Measurements from ENCODE around the gene CDK17. TPM values are rescaled to one million over a fixed set of nuclear protein-coding genes. Genes with fewer than 3 reads are reported as not detected.

Gene CDK17
- total RNA-seq, 1 experiment from 2014 or later: 23.9 TPM

GRCh38 chr12:96337953-96338352, 62.3 kb downstream of the CDK17 start:
- H3K9ac ChIP-seq (ENCODE audit: low read length): no peak overlapping the region
- H3K79me2 ChIP-seq (ENCODE audit: low read length): peaks cover 71% of the 10 kb centered on the region
- H3K27ac ChIP-seq (ENCODE audit: low read length): no peak overlapping the region
- no peak overlapping the region for H3K4me2 ChIP-seq (ENCODE audit: low read length)
- no peaks in the 10 kb centered on the region for H3K9me3 ChIP-seq (ENCODE audit: low read length)
- ATAC-seq (no peak), DNase-seq (no peak)
- intact Hi-C loops (cut with micrococcal nuclease): no loop called here
- POLR2A ChIA-PET (ENCODE audit: unreplicated experiment): no interaction called here
- CTCF ChIA-PET: no interaction called here
- H3K27me3 ChIP-seq (ENCODE audit: low read length): no peaks in the 10 kb centered on the region
- BruUV-seq (replicated peaks): no TSS peak
- peaks cover 9% of the 10 kb centered on the region; the same call in 1 of the 2 replicates for H4K20me1 ChIP-seq (ENCODE audit: low read length)
- no peaks in the 10 kb centered on the region for H3K36me3 ChIP-seq (ENCODE audit: low read depth, low read length)
- TF ChIP-seq EZH2phosphoT487 (IDR thresholded peaks at IDR 0.05; ENCODE audit: borderline replicate concordance, low read length): no peak
- H2AFZ ChIP-seq (ENCODE audit: low read length): no peak overlapping the region
- H3K9me2 ChIP-seq (replicated peaks; ENCODE audit: low read length): no peaks in the 10 kb centered on the region
- H3K4me3 ChIP-seq (ENCODE audit: low read length): no peak overlapping the region
- H3K4me1 ChIP-seq (ENCODE audit: insufficient read depth, low read length): peaks cover 6% of the 10 kb centered on the region; the same call in 1 of the 2 replicates
- no peaks in the 10 kb centered on the region for H3F3A ChIP-seq (ENCODE audit: low read length, unreplicated experiment)

DNA sequence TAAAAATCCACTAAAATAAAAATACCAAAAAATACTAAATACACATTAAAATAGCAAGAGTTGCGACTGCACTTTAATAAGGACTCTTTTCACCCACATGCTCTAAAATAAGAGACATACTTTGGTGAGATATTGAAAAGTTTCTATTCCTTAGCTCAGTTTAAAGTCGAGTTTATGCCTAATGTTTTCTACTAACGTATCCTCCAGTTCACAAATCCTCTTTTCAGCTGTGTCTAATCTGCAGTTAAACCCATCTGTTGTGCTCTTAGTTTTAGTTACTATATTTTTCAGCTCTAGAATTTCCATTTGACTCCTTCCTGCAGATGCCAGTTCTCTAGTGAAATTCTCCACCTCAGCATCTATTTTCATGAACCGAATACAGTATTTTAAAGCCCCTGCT, 63.8 kb downstream of the CDK17 start:
- H3K36me3 ChIP-seq (ENCODE audit: low read depth, low read length): 0 out of 2 replicates have a peak, but pooled peaks cover 7% of the 10 kb centered on the region
- intact Hi-C loops (cut with micrococcal nuclease): no loop called here
- no peaks in the 10 kb centered on the region for H3K9me3 ChIP-seq (ENCODE audit: low read length)
- TF ChIP-seq EZH2 (IDR thresholded peaks at IDR 0.05; ENCODE audit: low read length, unreplicated experiment) (no peak), CTCF (conservative IDR thresholded peaks at IDR 0.05; ENCODE audit: low read depth, low read length) (no peak), EZH2phosphoT487 (IDR thresholded peaks at IDR 0.05; ENCODE audit: borderline replicate concordance, low read length) (no peak)
- H3K4me3 ChIP-seq (ENCODE audit: low read length): no peak overlapping the region
- ChIA-PET POLR2A (ENCODE audit: unreplicated experiment) (no interaction called here), CTCF (interaction anchor here (0.6 kb wide), 1 partner anchor 28 kb away, joined by 10 read pairs; no protein-coding TSS in a partner anchor)
- H3K9me2 ChIP-seq (replicated peaks; ENCODE audit: low read length): no peaks in the 10 kb centered on the region
- no peak for DNase-seq
- ATAC-seq: no peak
- H3K4me1 ChIP-seq (ENCODE audit: insufficient read depth, low read length): peaks cover 6% of the 10 kb centered on the region; the same call in 1 of the 2 replicates
- peaks cover 4% of the 10 kb centered on the region; the same call in 1 of the 2 replicates for H4K20me1 ChIP-seq (ENCODE audit: low read length)
- peaks cover 56% of the 10 kb centered on the region for H3K79me2 ChIP-seq (ENCODE audit: low read length)
- BruUV-seq (replicated peaks): no TSS peak
- no peaks in the 10 kb centered on the region for H3K27me3 ChIP-seq (ENCODE audit: low read length)
- H3K9ac ChIP-seq (ENCODE audit: low read length): no peak overlapping the region
- no peak overlapping the region for H3K4me2 ChIP-seq (ENCODE audit: low read length)
- no peak overlapping the region for H2AFZ ChIP-seq (ENCODE audit: low read length)
- H3K27ac ChIP-seq (ENCODE audit: low read length): no peak overlapping the region
- H3F3A ChIP-seq (ENCODE audit: low read length, unreplicated experiment): no peaks in the 10 kb centered on the region

- ChIA-PET POLR2A (ENCODE audit: unreplicated experiment) (no interaction called here), CTCF (no interaction called here)
- Histone ChIP-seq H3K36me3 (ENCODE audit: low read depth, low read length) (0 out of 2 replicates have a peak, but pooled peaks cover 7% of the 10 kb centered on the region), H3K79me2 (ENCODE audit: low read length) (peaks cover 44% of the 10 kb centered on the region), H3K9ac (ENCODE audit: low read length) (no peak overlapping the region), H3F3A (ENCODE audit: low read length, unreplicated experiment) (no peaks in the 10 kb centered on the region), H3K9me3 (ENCODE audit: low read length) (no peaks in the 10 kb centered on the region), H3K4me3 (ENCODE audit: low read length) (no peak overlapping the region), H2AFZ (ENCODE audit: low read length) (no peak overlapping the region), H4K20me1 (ENCODE audit: low read length) (no peaks in the 10 kb centered on the region), H3K27ac (ENCODE audit: low read length) (no peak overlapping the region), H3K9me2 (replicated peaks; ENCODE audit: low read length) (no peaks in the 10 kb centered on the region), H3K27me3 (ENCODE audit: low read length) (no peaks in the 10 kb centered on the region), H3K4me2 (ENCODE audit: low read length) (no peak overlapping the region), H3K4me1 (ENCODE audit: insufficient read depth, low read length) (peaks cover 6% of the 10 kb centered on the region; the same call in 1 of the 2 replicates)
- TF ChIP-seq EZH2 (IDR thresholded peaks at IDR 0.05; ENCODE audit: low read length, unreplicated experiment) (no peak), CTCF (conservative IDR thresholded peaks at IDR 0.05; ENCODE audit: low read depth, low read length) (no peak), EZH2phosphoT487 (IDR thresholded peaks at IDR 0.05; ENCODE audit: borderline replicate concordance, low read length) (no peak)
- ATAC-seq (peak; percentile 32; the same call in 1 of the 2 replicates), DNase-seq (no peak)
- BruUV-seq (replicated peaks): no TSS peak
- intact Hi-C loops (cut with micrococcal nuclease): no loop called here
These were observed 65.0 kb downstream of the CDK17 start for GRCh38 chr12:96335270-96335669.

Data from PC-3 (cell line).